Limb (tissue), 2 donors: ENCODE data around the gene PCDH1.
"Not testable (repeated sequence)": the region's sequence is repeated elsewhere in the genome, so short reads cannot be mapped to it uniquely, and the experiment has no call there.

Source experiments
- DNase-seq, 2 donors: peaks; one replicate each; pipeline ENCODE4 v3.0.0-alpha.2; 2016; ENCODE audit errors: extremely low spot score in 2 of 2

The PCDH1 gene

DNA sequence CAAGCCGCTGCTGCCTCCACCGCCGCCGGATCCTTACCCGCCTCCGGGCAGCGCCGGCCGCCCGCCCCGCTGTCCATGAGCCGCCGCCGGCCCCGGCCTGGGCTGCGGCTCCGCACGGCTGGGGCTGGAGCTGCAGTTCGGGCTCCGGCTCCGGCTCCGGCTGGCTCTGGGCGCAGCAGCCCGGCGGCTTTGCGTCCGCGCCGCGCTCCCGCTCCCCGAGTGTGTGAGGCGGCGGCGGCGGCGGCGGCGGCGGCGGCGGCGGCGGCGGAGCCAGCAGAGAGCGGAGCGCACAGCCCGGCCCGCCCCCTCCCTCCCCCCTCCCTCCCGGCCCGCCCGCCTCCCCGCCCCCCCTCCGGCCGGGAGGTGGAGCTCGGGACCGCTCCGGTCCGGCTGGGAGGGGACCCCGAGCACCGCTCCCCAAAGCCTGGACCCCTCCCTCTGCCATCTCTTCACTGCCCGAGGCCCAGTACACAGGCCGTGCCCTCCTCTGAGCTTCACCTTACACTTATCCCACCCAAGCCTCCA lies at the start of gene PCDH1:
Gene PCDH1 (minus strand): TSS at position 225 of the 525 bp plus-strand sequence. CDS start 148 bp downstream, at position 77.
- DNase-seq, result peak in 1 of 2 donors; percentile 75

DNA sequence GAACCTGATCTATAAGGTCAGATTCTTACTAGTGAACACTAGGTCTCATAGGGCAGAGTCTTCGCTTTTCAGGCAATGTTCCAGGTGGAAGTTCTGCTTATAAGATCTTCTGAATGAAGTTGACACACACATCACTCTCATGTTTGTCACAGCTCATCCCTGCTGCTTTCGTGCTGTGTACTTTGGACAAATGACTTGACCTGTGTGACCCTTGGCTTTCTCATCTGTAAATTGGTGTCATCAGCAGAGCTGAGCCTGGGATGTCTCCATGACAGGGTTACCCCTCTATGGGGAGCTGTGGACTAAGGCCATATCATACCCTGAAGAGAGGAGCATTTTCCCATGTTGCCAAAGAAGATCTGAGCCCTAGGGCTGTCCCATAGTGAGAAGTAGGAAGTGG lies 48.2 kb upstream of the PCDH1 start:
- DNase-seq, result no peak

DNA sequence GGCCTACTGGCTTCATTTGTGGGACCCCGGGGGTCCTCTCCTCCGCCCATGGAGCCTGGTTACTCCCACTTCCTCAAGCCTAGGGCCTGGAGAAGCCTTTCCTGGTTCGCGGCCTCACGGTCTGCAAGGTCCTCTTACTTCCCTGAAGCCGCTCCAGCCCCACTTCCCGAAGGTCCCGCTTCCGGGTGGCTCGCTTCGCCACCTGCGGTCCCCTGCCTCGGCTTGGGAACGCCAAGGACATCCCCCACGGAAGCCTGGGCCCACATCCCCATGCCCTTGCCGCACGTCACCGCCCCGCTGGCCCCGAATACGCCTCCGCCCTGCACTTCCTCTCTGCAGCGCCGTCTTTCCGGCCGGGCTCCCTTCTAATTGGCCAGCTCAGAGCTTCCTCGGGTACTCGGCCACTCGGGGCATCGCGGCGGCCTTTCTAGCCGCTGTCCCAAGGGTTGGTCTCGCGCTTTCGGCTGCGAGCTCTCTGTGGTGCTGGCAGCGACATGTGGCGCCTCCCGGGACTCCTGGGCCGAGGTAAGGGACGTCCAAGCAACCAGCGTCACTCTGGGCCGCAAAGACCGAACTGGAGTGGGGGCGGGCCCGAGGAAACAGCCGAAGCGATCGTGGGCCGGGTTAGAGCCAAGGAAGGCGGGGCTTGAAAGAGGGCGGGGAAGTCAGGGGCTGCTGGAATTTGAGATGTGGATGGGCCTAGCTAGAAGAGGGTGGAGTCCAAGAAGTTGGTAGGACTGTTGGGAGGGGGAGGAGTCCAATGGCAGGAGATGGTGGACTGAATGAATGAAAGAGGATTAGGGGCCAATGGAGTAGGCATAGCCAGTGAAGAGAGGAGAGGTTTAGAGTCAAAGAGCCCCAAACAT lies 45.5 kb upstream of the PCDH1 start, which contains the start of gene DELE1:
Gene DELE1 (plus strand): TSS at position 424 of the 866 bp plus-strand sequence. CDS start 71 bp downstream, at position 495.
- DNase-seq, result peak; percentile 94

DNA sequence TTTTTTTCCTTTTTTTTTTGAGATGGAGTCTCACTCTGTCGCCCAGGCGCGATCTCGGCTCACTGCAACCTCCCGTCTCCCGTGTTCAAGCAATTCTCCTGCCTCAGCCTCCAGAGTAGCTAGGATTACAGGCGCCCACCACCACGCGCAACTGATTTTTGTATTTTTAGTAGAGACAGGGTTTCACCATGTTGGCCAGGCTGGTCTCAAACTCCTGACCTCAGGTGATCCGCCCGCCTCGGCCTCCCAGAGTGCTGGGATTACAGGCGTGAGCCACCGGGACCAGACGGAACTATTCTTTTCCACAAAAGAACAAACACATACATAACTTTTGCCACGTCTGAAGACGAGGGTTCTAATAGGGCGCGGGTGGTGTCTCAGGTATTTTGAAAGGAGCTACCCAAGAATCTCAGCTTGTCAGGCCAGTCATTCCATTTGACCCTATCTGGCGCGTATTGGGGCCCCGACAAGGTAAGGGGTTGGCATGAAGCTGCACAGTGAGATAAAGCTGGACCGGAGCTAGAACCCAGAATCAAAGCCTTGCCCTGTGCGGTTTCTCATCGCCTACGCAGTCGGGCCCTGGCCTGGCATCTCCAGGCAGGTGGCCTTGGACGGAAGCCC lies 44.7 kb upstream of the PCDH1 start:
- not testable (repeated sequence) for DNase-seq

DNA sequence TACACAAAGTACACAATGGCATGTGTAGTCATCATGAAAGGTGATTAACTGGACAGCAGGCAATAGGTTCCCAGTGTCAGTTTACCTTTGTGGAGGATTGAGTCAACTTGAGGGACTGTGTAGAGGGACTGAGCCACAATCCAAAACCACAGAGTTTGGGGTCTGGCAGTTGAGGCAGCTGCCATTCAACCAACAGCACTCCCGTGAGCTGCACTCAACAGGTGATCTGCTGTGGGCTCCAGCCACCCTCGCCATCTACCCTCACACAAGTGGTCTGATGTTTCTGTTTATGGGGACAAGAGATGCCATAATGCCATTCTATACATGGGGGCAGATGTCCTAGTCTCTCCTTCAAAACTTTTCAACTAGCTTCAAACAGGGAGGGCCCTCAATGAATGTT lies 42.6 kb upstream of the PCDH1 start:
- no peak for DNase-seq

DNA sequence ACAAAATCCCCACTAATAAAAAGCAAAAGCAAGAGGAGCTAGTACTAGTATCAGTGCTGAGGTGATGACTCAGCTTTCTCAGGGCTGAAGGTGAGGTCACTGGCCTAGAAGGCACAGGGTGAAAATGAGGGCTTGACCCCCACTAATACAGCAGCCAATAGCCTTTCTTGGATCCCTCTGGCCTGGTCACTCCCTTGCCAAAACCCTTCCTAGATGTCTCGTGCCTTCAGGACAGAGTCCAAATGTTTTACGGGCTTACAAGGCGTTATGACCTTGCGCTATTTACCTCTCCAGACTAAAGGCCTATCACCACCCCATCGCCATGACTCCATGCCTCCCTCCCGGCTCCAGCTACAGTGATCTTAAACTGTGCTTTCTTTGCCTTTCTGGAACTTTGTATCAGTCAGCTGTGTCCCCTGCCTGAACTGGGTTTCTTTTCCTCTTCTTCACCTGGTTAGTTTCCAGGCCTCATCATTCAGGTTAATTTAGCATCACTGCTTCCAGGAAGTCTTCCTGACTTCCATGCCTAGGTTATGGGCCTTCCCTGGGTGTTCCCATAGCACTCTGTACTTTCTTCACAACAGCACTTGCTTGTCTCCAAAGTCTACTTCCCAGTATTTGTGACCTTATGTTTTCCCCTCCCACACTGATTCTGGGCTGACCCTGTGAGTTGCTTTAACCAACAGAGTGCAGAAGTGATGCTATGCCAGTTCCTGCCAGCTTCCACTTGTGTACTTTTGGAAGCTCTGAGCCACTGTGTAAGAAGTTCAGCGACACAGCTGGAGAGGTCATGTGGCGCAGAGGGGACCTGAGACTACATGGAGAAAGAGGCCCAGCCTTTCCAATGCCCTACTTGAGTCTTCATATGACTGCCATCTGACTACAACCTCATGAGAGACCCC lies 41.3 kb upstream of the PCDH1 start:
- no peak for DNase-seq

DNA sequence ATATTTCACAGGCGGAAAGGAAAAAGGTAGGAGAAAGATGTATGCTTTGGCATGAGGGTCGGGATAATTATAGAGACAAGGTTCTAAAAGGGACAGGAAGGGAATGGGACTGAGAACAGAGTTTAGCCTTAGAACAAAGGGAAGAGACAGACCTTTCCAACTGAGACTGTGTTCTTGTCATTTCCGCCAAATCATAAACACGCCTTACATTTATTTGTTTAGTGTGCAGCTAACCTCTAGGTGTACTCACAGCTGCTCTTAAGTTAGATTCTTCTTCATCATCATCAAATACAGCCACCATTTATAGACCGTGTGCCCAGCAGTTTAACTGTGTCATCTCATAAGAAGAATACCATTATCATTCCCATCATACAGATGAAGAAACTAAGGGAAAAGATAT lies 39.5 kb upstream of the PCDH1 start:
- DNase-seq, result no peak

DNA sequence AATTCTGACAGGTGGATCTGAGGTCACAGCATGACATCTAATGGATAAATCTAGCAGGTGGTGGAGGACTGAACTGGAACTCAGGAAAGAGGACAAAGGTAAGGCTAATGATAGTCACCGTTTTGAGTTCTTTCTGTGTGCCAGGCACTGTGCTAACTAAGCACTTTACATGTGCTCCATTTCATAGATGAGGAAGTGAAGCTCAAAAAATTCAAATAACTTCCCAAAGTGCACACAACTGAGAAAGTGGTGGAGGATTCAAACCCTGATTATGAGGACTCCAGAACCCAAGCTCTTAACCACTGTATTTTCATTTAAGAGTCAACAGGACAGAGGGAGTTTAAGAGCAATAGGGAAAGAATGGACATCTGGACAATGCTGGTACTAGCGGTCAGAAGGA lies 38.3 kb upstream of the PCDH1 start:
- DNase-seq, result no peak

DNA sequence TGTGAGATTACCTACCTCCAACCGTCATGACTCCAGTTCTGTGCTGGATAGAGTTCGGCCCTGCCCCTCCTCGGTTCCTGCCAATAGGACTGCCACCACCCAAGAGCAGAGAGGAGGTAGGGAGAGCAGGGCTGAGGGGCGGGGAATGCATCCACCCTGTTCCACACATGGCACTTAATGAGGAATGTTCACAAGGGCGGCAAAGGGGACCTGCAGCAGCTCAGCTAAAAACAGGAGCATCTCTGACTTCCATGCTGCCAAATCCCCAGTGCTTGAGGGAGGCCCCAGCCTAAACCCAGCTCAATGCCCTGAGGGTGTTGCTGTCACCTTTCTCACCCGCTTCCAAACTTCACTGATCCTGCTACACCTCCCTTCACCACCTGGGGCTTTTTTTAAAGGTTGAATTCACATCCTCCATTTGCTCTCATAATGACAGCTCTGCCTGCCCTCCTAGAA lies 37.7 kb upstream of the PCDH1 start:
- DNase-seq, result no peak

DNA sequence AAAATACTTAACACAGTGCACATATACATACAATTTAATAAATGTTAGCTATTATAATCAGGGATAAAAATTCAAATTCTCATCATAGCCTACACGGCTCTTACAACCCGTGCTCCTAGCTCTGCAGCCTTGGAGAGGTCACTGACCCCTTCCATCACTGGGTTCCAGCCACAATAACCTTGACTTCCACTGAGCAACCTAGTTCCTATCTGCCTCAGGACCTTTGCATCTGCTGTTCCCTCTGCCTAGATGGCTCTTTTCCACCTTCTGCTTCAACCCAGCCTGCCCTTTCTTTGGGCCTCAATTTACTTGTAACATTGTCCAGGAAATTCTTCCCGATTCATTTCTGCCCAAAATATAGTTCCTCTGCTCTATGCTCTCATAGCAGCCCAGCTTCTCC lies 36.6 kb upstream of the PCDH1 start:
- DNase-seq, result no peak

DNA sequence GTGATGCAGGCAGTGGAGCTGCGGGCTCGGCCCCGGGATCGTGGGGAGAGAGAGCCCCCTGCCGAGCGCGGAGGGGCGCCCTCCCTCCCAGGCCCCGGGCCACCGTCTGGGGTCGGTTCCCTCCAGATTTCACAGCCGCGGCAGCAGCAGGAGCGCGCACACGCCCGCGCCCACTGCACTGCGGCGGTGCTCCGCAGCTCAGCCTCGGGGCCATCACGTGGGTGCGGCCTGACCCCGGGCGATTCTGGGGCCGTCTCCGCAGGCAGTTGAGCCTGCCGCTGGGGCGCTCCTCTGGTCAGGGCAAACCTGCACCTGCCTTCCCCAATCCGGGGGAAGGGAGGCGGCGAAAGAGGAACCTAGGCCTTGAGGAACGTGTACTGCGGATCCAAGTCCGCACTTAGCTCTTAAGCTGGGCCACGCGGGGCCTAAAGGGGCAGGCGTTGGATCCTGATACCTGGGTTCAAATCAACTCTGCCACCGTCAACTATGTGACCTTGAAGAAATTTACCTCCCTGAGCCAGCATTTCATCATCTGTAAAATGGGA lies 36.1 kb upstream of the PCDH1 start:
- DNase-seq, result peak in 1 of 2 donors; percentile 71

DNA sequence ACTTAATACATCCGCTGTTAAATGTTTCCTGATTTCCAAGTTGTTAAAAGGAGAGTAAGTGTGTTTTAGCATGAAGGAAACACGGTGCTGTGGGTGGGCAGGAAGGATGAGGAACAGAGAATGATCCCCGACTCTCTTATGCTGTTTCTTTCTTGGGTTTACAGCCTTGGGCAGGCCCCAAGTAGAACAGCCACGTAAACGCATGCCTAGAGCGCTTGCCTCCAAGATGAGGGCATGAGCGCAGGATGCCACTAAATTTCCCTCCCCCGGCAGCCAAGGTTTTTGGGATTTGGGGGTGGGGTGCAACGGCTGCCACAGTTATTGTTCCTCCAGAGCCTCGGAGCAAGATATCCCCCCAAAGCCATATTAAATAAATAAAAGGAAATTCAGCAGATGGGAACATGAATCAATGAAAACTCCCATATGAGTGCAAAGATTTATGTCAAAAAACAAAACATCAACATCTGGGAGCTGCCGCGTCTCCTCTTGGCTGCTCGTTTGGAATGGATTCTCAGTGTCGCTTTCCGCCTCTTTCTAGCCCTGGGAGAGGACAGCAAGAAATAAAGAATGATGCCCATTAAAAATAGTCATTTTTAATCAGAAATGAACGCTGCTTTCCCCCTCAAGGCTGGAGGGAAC lies 35.5 kb upstream of the PCDH1 start:
- DNase-seq, result peak in 1 of 2 donors; percentile 10

DNA sequence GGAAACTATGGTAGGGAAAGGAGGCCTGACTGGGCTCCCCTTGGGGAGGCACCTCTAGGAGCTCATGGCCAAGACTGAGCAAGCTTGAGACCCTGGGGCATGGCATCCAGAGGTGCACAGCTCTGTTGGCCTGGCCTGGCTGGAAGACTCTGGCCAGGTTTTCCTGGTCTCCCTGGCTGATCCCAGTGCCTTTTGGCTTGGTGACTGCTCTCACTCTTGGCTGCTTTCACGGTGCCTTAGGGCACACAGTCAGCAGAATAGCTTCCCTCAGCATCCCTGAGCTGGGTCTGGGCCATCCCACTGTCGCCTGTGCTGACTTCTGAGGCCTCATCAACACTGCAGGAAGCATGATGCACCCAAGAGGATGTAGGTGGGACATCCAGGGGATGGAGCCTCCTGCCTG lies 32.1 kb upstream of the PCDH1 start:
- no peak for DNase-seq

DNA sequence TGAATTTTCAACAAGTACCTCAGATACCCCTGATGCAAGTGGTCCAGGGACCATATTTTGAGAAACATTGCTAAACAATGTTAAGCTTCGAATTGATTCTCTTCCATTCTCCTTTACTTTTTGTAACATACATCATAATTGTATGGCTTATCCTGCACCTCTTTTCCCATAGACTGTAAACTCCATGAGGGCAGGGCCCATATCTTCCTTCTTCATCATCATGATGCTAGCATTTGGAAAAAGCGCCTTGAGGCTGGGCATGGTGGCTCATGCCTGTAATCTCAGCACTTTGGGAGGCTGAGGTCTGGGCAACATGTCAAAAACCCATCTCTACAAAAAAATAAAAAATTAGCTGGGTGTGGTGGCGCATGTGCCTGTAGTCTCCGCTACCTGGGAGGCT lies 31.0 kb upstream of the PCDH1 start:
- DNase-seq, result no peak

DNA sequence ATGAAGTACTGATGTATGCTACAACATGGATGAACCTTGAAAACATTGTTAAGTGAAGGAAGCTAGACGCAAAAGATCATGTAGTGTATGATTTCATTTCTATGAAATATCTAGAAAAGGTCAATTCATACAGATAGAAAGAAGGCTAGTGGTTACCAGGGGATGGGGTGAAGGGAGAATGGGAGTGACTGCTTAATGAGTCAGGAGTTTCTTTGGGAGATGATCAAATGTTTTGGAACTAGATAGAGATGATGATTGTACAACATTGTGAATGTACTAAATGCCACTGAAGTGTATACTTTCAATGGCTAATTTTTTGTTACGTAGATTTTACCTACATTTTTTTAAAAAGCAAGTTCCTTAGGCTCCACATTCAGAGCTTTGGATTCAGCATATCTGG lies 30.6 kb upstream of the PCDH1 start:
- DNase-seq, result no peak

DNA sequence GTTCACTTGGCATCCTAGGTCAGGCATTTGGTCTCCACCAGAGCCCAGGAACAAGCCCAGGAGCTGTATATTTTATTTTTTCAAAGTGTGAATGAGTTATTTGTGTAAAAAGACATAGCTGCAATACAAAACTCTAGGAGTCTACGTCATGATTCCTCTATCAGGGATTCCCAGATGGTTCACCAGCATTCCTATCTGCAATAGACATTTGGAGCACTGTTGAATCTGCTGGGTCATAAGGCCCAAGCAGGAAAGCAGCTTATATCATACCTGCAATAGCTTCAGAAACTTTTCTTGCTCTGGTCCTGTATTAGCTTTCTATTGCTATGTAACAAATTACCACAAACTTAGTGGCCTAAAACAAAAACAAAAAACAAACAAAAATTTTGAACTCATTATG lies 28.8 kb upstream of the PCDH1 start:
- DNase-seq, result no peak

DNA sequence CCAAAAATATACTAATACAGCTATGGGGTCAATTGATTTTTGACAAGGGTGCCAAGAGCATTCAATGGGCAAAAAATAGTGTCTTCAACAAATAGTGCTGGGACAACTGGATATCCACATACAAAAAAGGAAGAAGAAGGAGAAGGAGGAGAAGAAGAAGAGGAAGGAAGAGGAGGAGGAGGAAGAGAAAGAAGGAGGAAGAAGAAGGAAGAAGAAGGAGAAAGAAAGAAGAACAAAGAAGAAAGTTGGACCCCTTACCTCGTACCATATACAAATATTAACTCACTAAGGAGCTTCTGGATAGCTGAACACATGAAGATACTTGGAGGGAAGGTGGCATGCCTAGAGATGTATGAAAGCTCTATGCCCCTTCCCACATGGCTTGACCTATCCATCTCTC lies 28.3 kb upstream of the PCDH1 start:
- DNase-seq, result no peak

DNA sequence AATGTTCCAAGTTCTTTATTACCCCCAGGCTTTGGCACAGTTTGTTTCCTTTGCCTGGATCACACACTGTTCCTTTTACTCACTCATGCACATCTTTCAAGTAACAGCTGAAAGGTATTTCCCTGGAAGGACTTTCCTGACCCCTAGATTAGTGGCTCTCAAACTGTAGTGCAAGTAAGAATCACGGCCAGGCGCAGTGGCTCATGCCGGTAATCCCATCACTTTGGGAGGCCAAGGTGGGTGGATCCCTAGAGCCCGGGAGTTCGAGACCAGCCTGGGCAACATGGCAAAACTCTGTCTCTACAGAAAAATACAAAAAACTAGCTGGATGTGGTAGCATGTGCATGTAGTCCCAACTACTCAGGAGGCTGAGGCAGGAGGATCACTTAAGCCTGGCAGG lies 26.3 kb upstream of the PCDH1 start:
- no peak for DNase-seq

DNA sequence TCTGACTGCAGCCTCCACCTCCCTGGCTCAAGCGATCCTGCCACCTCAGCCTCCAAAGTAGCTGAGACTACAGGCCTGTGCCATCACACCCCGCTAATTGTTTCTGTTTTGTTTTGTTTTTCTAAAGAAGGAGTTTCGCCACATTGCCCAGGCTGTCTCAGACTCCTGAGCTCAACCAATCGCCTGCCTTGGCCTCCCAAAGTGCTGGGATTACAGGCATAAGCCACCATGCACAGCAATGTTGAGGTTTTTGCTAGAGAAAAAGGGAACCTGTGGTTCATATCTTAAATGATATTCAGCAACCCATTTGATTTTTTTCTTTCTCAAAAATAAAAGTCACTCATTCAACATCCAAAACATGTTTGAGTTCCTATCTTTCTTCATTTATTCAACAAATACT lies 25.1 kb upstream of the PCDH1 start:
- no peak for DNase-seq

DNA sequence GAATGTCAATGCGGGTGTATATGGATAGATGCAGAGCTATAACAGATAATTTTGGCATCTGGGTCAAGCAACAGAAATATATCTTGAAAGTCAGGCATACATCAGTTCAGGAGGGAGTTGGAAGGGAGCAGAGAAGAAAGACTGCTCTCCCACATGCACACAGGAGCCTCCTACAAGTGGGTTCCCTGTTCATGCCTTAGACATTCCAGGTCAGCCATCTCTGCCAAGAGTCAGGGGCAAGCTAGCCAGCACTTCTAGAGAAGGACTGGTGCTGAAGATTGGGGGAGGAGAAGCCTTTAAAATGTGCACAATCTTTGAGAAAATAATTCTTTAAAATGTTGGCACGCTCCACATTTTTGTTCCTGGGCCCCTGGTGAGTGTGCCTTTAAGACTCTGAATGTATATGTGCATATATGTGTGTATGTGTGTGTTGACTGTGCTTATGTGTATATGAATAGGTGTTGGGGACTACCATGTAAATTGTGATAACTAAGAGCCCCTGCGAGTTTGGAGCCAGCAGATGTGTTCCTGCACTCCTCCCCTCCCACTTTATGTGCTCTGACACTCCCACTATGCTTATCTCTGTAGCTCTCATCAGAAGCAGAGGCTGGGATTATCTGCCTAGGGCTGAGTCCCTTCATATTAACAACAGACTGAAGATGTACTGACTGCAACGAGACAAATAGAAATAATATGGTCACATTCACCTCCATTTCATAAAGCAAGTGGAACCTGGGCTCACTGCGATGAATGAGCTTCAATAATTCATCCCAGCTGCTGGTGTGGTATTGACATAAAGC lies 24.0 kb upstream of the PCDH1 start:
- no peak for DNase-seq
